Measurements from ENCODE around the gene BUB1B. TPM values are rescaled to one million over a fixed set of nuclear protein-coding genes. Genes with fewer than 3 reads are reported as not detected.
"Not testable (repeated sequence)": the region's sequence is repeated elsewhere in the genome, so short reads cannot be mapped to it uniquely, and the experiment has no call there.

BUB1B gene
- total RNA-seq, 2 donors from 2014 or later: 86.5 to 91.2 TPM

- H3K27me3 Mint-ChIP-seq (ENCODE audit: low read depth): no peaks in the 10 kb centered on the region
- H3K27ac Mint-ChIP-seq: no peak overlapping the region
- H3K4me3 Mint-ChIP-seq: no peak overlapping the region
- no peaks in the 10 kb centered on the region for H3K9me3 Mint-ChIP-seq
- H3K36me3 Mint-ChIP-seq (ENCODE audit: insufficient read depth in 2 of 2): no peaks in the 10 kb centered on the region
- no peaks in the 10 kb centered on the region for H3K4me1 Mint-ChIP-seq (ENCODE audit: low read depth)
- DNase-seq (no peak), ATAC-seq (replicated peaks in 1 of 2) (peak; percentile 33 to 38)
Measured at GRCh38 chr15:40128766-40129660, 31.9 kb upstream of the BUB1B start.

DNA sequence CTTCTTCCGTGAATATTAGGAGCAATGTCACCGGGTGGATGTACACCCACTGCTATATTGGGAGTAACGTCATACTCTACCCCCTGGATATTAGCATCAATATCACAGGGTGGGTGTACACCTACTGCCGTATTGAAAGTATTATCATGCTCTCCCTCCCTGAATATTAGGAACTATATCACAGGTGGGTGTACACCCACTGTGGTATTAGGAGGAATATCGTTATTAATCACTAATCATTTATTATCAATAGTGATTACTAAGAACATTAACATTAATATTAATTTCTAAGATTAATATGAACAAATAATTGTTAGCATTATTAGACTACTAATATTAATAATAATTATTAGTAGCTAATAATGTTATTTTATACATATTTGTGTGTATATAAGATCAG lies 30.8 kb upstream of the BUB1B start:
- Mint-ChIP-seq H3K27me3 (ENCODE audit: low read depth) (no peaks in the 10 kb centered on the region), H3K36me3 (ENCODE audit: insufficient read depth in 2 of 2) (no peaks in the 10 kb centered on the region), H3K9me3 (no peaks in the 10 kb centered on the region), H3K4me1 (ENCODE audit: low read depth) (no peaks in the 10 kb centered on the region), H3K4me3 (no peak overlapping the region), H3K27ac (no peak overlapping the region)
- DNase-seq: no peak
- no peak for ATAC-seq (replicated peaks in 1 of 2)

GRCh38 chr15:40130799-40131502 lies 29.9 kb upstream of the BUB1B start:
- Mint-ChIP-seq H3K4me1 (ENCODE audit: low read depth) (no peaks in the 10 kb centered on the region), H3K9me3 (no peaks in the 10 kb centered on the region), H3K27ac (peak overlapping the region; percentile 78), H3K4me3 (no peak overlapping the region), H3K27me3 (ENCODE audit: low read depth) (no peaks in the 10 kb centered on the region), H3K36me3 (ENCODE audit: insufficient read depth in 2 of 2) (no peaks in the 10 kb centered on the region)
- no peak for DNase-seq
- ATAC-seq (replicated peaks in 1 of 2): peak; percentile 23 to 24

- Mint-ChIP-seq H3K36me3 (ENCODE audit: insufficient read depth in 2 of 2) (no peaks in the 10 kb centered on the region), H3K9me3 (no peaks in the 10 kb centered on the region), H3K27me3 (ENCODE audit: low read depth) (no peaks in the 10 kb centered on the region), H3K4me3 (no peak overlapping the region), H3K4me1 (ENCODE audit: low read depth) (no peaks in the 10 kb centered on the region), H3K27ac (no peak overlapping the region)
- DNase-seq: no peak
- no peak for ATAC-seq (replicated peaks in 1 of 2)
Measured at GRCh38 chr15:40133544-40133943, 27.3 kb upstream of the BUB1B start.

GRCh38 chr15:40134885-40135284 lies 26.0 kb upstream of the BUB1B start:
- Mint-ChIP-seq H3K36me3 (ENCODE audit: insufficient read depth in 2 of 2) (no peaks in the 10 kb centered on the region), H3K4me3 (no peak overlapping the region), H3K27ac (no peak overlapping the region), H3K4me1 (ENCODE audit: low read depth) (no peaks in the 10 kb centered on the region), H3K9me3 (no peaks in the 10 kb centered on the region), H3K27me3 (ENCODE audit: low read depth) (no peaks in the 10 kb centered on the region)
- DNase-seq (no peak), ATAC-seq (replicated peaks in 1 of 2) (no peak)

GRCh38 chr15:40135846-40136450 lies 24.9 kb upstream of the BUB1B start:
- DNase-seq; H3K36me3 Mint-ChIP-seq (ENCODE audit: insufficient read depth in 2 of 2); H3K4me3 Mint-ChIP-seq; H3K27me3 Mint-ChIP-seq (ENCODE audit: low read depth); H3K9me3 Mint-ChIP-seq; H3K27ac Mint-ChIP-seq; ATAC-seq (replicated peaks in 1 of 2); H3K4me1 Mint-ChIP-seq (ENCODE audit: low read depth): not testable (repeated sequence)

GRCh38 chr15:40136470-40137302 lies 24.2 kb upstream of the BUB1B start:
- Mint-ChIP-seq H3K4me3 (no peak overlapping the region), H3K4me1 (ENCODE audit: low read depth) (no peaks in the 10 kb centered on the region), H3K9me3 (no peaks in the 10 kb centered on the region), H3K27me3 (ENCODE audit: low read depth) (no peaks in the 10 kb centered on the region), H3K36me3 (ENCODE audit: insufficient read depth in 2 of 2) (no peaks in the 10 kb centered on the region), H3K27ac (no peak overlapping the region)
- ATAC-seq (replicated peaks in 1 of 2) (no peak), DNase-seq (no peak)

DNA sequence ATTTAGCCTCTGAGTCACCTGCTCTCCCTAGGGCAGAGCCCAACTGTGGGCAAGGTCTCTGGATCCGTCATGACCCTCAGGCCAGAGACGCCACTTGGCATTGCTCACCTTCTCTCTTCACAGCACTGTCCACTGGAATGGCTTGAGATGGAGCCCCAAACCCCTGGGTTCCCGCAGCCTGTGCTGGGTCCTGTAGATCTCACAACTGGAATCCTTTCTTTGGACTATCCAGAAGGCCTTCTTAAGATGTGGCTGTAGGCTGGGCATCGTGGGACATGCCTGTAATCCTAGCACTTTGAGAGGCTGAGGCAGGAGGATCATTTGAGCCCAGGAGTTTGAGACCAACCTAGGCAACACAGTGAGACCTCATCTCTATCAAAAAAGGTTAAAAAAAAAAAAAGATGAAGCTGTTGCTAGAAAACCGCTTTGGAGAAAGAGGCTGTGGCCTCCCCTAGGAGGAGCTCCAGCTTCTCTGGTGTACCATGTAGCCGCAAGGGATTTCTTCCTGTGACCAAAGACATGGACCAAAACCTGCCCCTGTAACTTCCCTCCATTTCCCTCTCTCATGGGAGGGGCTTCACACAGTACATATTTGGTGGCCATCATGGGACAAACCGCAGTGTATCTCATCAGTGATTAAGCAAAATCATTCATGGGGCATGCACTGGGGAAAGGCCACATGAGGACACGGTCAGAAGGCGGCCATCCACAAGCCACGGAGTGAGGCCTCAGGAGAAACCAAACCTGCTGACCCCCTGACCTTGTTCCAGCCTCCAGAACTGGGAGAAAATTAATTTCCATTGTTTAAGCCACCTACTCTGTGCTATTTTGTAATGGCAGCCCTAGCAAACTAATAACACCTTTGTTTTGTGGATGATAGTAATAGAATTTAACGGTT lies 23.3 kb upstream of the BUB1B start:
- H3K4me3 Mint-ChIP-seq: no peak overlapping the region
- H3K36me3 Mint-ChIP-seq (ENCODE audit: insufficient read depth in 2 of 2): no peaks in the 10 kb centered on the region
- no peaks in the 10 kb centered on the region for H3K4me1 Mint-ChIP-seq (ENCODE audit: low read depth)
- H3K9me3 Mint-ChIP-seq: no peaks in the 10 kb centered on the region
- DNase-seq (no peak), ATAC-seq (replicated peaks in 1 of 2) (no peak)
- H3K27ac Mint-ChIP-seq: no peak overlapping the region
- no peaks in the 10 kb centered on the region for H3K27me3 Mint-ChIP-seq (ENCODE audit: low read depth)

- peak; percentile 37 to 74 for ATAC-seq (replicated peaks in 1 of 2)
- H3K27me3 Mint-ChIP-seq (ENCODE audit: low read depth); H3K27ac Mint-ChIP-seq; H3K9me3 Mint-ChIP-seq; H3K4me3 Mint-ChIP-seq; H3K4me1 Mint-ChIP-seq (ENCODE audit: low read depth); DNase-seq; H3K36me3 Mint-ChIP-seq (ENCODE audit: insufficient read depth in 2 of 2): not testable (repeated sequence)
Measured at GRCh38 chr15:40138201-40138570, 22.7 kb upstream of the BUB1B start.

GRCh38 chr15:40142428-40142827 lies 18.4 kb upstream of the BUB1B start:
- ATAC-seq (replicated peaks in 1 of 2) (no peak), DNase-seq (no peak)
- no peaks in the 10 kb centered on the region for H3K27me3 Mint-ChIP-seq (ENCODE audit: low read depth)
- no peaks in the 10 kb centered on the region for H3K9me3 Mint-ChIP-seq
- H3K27ac Mint-ChIP-seq: no peak overlapping the region
- H3K4me3 Mint-ChIP-seq: no peak overlapping the region
- H3K36me3 Mint-ChIP-seq (ENCODE audit: insufficient read depth in 2 of 2): no peaks in the 10 kb centered on the region
- peaks cover 4% of the 10 kb centered on the region for H3K4me1 Mint-ChIP-seq (ENCODE audit: low read depth)

DNA sequence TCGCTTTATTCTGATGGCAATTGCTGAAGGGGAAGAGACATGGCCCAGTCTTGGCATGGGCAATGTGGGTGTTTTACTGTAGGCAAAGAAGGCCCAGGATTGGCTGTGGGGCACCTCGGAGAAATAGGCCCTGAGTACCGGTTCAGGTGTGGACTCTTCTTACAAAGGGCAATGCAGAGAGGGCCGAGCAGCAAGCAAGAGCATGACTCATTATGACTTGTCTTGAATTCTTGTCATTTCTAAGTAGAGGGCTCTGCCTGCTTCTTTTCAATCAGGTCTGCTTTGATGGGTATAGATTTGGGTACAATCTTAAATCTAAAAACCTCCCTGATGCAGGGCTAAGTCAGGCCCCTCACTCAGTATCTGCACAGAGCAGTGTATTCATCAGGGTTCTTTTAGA lies 14.8 kb upstream of the BUB1B start:
- ATAC-seq (replicated peaks in 1 of 2): peak in 1 of 2 donors; percentile 47
- peaks cover 7% of the 10 kb centered on the region for H3K27me3 Mint-ChIP-seq (ENCODE audit: low read depth)
- H3K9me3 Mint-ChIP-seq: peaks cover 0 to 2% of the 10 kb centered on the region in 2 donors
- no peak for DNase-seq
- H3K4me3 Mint-ChIP-seq: no peak overlapping the region
- H3K27ac Mint-ChIP-seq: no peak overlapping the region
- peaks cover 4% of the 10 kb centered on the region for H3K4me1 Mint-ChIP-seq (ENCODE audit: low read depth)
- H3K36me3 Mint-ChIP-seq (ENCODE audit: insufficient read depth in 2 of 2): no peaks in the 10 kb centered on the region

GRCh38 chr15:40149339-40149738 lies 11.5 kb upstream of the BUB1B start:
- no peak overlapping the region for H3K27ac Mint-ChIP-seq
- no peaks in the 10 kb centered on the region for H3K36me3 Mint-ChIP-seq (ENCODE audit: insufficient read depth in 2 of 2)
- H3K27me3 Mint-ChIP-seq (ENCODE audit: low read depth): peaks cover 7% of the 10 kb centered on the region
- peaks cover 0 to 2% of the 10 kb centered on the region in 2 donors for H3K9me3 Mint-ChIP-seq
- no peak overlapping the region for H3K4me3 Mint-ChIP-seq
- no peak for DNase-seq
- peaks cover 4% of the 10 kb centered on the region for H3K4me1 Mint-ChIP-seq (ENCODE audit: low read depth)
- ATAC-seq (replicated peaks in 1 of 2): no peak
